ENCODE data around the gene UIMC1. TPM values are rescaled to one million over a fixed set of nuclear protein-coding genes. Genes with fewer than 3 reads are reported as not detected.

The UIMC1 gene
- total and polyA plus RNA-seq, 12 donors: 11.2 to 58.1 (median 35.9) TPM

DNA sequence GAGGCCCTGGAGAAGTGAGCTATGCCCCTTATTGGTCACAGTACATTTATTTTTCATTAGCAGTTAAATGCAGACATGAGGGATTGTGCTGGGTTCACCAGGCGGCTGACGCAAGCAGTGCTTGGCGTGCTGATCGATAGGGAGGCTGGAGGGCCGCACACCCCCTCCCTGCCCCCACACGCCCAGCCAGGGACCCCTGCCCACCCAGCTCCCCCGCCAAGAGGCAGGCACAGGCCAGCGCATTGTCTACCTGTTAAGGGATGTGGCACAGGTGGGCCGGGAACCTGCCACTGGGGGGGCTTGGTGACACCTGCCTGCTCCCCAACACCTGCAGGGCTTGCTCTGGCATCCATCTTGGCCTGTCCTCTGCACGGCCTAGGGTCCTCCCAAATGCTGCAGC is 146.7 kb downstream of the UIMC1 start:
- Histone ChIP-seq H3K27ac (no peak overlapping the region), H3K4me1 (replicated peaks in 1 of 2) (no peaks in the 10 kb centered on the region), H3K36me3 (replicated peaks in 1 of 2) (no peaks in the 10 kb centered on the region), H3K4me3 (no peak overlapping the region), H3K27me3 (peaks cover 9% of the 10 kb centered on the region), H3K9me3 (replicated peaks in 1 of 3) (no peaks in the 10 kb centered on the region)
- no peak for DNase-seq
- no peak for TF ChIP-seq POLR2A (IDR thresholded peaks at IDR 0.05)
- TF ChIP-seq, protein P1, sequence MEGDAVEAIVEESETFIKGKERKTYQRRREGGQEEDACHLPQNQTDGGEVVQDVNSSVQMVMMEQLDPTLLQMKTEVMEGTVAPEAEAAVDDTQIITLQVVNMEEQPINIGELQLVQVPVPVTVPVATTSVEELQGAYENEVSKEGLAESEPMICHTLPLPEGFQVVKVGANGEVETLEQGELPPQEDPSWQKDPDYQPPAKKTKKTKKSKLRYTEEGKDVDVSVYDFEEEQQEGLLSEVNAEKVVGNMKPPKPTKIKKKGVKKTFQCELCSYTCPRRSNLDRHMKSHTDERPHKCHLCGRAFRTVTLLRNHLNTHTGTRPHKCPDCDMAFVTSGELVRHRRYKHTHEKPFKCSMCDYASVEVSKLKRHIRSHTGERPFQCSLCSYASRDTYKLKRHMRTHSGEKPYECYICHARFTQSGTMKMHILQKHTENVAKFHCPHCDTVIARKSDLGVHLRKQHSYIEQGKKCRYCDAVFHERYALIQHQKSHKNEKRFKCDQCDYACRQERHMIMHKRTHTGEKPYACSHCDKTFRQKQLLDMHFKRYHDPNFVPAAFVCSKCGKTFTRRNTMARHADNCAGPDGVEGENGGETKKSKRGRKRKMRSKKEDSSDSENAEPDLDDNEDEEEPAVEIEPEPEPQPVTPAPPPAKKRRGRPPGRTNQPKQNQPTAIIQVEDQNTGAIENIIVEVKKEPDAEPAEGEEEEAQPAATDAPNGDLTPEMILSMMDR (IDR thresholded peaks at IDR 0.05): no peak
- intact Hi-C loops (cut with DNase I): no loop called here
- 64 to 90% (median 73%) methylated on average over 2 to 10 of the region's 10 CpGs; no CpG with 5 or more reads in 1 of the 4 donors for WGBS, 4 donors

DNA sequence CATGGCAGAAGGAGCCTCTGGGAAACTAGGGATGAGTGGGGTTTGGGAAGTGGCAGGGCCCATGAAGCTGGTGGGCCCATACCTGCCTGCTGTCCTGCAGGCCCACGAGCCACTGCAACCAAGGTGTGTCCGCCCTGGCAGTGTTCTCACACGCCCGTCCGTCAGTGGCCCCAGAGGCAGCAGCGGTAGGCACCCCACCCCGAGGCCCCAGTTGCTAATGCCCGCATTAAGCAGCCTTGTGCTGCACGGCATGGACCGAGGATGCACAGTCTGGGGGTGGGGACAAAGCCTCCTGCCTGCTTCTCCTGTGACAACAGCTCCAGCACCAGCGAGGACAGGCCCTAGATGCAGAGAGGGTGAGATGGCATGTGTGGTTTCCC is 148.7 kb downstream of the UIMC1 start:
- no peaks in the 10 kb centered on the region for H3K4me1 ChIP-seq (replicated peaks in 1 of 2)
- intact Hi-C loops (cut with DNase I): no loop called here
- 80 to 85% (median 84%) methylated on average over 6 to 11 of the region's 11 CpGs for WGBS, 4 donors
- no peak overlapping the region for H3K4me3 ChIP-seq
- H3K27me3 ChIP-seq: peaks cover 9% of the 10 kb centered on the region
- H3K36me3 ChIP-seq (replicated peaks in 1 of 2): no peaks in the 10 kb centered on the region
- TF ChIP-seq POLR2A (IDR thresholded peaks at IDR 0.05): no peak
- TF ChIP-seq, protein P1 (IDR thresholded peaks at IDR 0.05): no peak
- no peak for DNase-seq
- no peak overlapping the region for H3K27ac ChIP-seq
- no peaks in the 10 kb centered on the region for H3K9me3 ChIP-seq (replicated peaks in 1 of 3)

DNA sequence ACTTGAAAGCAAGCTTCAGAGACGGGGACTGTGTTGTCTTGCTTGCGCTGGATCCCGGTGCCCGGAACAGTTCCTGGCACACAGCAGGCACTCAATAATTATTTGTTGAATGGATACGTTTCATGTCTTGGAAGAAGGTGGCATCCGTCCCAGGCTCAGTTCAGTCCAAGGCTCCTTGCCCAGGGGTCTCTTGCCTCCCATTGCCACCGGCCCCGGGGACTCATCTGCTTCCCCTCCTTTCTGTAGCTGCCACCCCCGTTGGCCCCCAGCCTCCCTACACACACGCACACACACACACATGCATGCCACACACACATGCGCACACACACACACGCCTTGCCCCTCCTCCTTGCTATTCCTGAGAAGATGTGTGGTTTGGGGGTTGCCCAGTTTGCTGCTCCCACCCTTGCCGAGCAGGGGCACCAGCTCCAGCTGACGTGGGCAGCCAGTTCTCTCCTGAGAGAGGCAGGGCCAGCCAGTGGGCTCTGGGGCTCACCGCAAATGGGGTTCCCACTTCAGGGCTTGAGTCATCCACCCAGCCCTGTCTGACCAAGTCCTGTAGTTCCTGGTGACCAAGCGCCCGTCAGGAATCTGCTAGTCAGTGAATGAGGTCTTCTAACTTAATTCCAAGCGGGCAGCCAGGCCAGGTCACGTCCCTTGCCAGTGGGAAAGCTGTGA is 149.2 kb downstream of the UIMC1 start:
- no peak for DNase-seq
- no peaks in the 10 kb centered on the region for H3K36me3 ChIP-seq (replicated peaks in 1 of 2)
- peaks cover 9% of the 10 kb centered on the region for H3K27me3 ChIP-seq
- no peak overlapping the region for H3K4me3 ChIP-seq
- H3K27ac ChIP-seq: no peak overlapping the region
- intact Hi-C loops (cut with DNase I): no loop called here
- no peaks in the 10 kb centered on the region for H3K9me3 ChIP-seq (replicated peaks in 1 of 3)
- TF ChIP-seq, protein P1 (IDR thresholded peaks at IDR 0.05): no peak
- TF ChIP-seq POLR2A (IDR thresholded peaks at IDR 0.05): no peak
- H3K4me1 ChIP-seq (replicated peaks in 1 of 2): no peaks in the 10 kb centered on the region
- 62 to 76% (median 67%) methylated on average over 15 to 19 of the region's 19 CpGs for WGBS, 4 donors

DNA sequence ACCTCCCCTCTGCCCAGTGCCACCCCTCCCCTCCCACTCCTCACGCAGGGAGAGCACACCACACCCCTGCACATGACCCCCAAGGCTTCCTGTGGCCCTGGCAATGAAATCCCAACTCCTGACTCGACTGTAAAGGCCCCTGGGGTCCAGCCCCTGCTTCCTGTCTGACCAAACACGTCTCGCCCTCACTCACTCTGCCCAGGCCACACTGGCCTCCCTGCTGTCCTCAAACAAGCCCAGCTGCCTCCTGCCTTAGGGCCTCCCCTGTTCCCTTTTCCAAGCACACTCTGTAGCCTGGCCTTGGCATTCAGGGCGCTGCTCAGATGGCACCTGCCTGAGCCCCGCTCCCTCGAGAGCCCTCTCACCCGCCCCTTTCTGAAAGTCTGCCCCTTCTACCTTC is 149.8 kb downstream of the UIMC1 start:
- 36 to 60% (median 50%) methylated on average over 7 to 8 of the region's 8 CpGs for WGBS, 4 donors
- no peaks in the 10 kb centered on the region for H3K4me1 ChIP-seq (replicated peaks in 1 of 2)
- no peak for DNase-seq
- H3K4me3 ChIP-seq: no peak overlapping the region
- no peaks in the 10 kb centered on the region for H3K9me3 ChIP-seq (replicated peaks in 1 of 3)
- intact Hi-C loops (cut with DNase I): no loop called here
- H3K27ac ChIP-seq: no peak overlapping the region
- H3K36me3 ChIP-seq (replicated peaks in 1 of 2): no peaks in the 10 kb centered on the region
- no peak for TF ChIP-seq POLR2A (IDR thresholded peaks at IDR 0.05)
- TF ChIP-seq, protein P1 (IDR thresholded peaks at IDR 0.05): no peak
- peaks cover 5% of the 10 kb centered on the region for H3K27me3 ChIP-seq

All from adrenal gland (tissue), 12 donors.